ENCODE results near the gene TNC.

GRCh38 chr9:115162946-115163345 is 45.0 kb upstream of the TNC start:
- no peak for TF ChIP-seq CTCF (IDR thresholded peaks at IDR 0.05)
- no peak for TF ChIP-seq POLR2A (IDR thresholded peaks at IDR 0.05)
